Stimulated activated CD4-positive, alpha-beta T cell treated with anti-CD3 and anti-CD28 coated beads, Interleukin-2, amount 100 ng/mL, for 24 hours (primary cell): ENCODE results near the gene DMKN.
"Not testable (repeated sequence)": the region's sequence is repeated elsewhere in the genome, so short reads cannot be mapped to it uniquely, and the experiment has no call there.

ENCODE experiments used
- DNase-seq, 2 donors: peaks; one replicate each; pipeline ENCODE4 v3.0.0-alpha.2; 2020

The DMKN gene

DNA sequence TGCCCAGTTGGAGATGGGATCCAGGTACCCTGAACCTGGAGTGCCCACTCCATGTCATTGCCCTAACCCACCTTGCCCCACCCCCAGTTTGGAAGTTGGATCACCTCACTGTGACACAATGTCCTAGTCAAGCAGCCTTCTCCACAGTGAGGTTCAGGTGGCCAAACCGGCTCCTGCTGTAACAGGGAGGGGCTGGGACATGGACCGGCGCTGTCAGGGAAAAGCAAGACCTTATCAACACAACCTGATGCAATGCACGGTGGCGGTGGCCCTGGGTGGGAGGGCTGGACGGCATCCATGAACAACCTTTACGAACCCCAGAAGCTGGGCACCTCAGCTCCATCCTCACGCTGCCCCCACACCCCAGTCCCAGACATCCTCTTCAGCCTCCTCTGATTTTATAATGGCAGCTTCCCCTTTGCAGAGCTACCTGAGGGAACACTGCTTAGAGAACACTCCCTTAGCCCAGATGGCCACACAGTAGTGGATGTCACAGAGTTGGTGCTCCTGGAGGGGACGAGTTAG lies 21.6 kb downstream of the DMKN start:
- no peak for DNase-seq

DNA sequence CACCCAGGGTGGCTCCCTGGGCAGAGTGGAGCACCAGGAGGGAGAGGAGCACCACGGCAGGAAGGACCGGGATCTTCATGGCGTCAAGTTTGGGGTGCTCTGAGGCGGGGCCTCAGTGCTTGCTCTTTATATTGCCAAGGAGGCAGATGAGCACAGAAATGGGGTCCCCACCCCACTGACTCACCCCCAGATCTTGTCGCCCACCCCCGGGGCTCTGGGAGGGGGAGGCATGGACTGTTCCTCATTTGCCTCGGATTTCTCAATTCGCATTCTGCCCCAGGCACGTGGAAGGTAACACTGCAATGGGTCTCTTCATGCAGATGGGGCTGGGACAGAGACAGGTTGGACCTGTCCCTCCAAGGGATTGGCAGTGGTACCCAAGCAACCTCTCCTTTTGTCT lies 23.1 kb downstream of the DMKN start, which contains the start of gene KRTDAP:
Gene KRTDAP, minus strand, starts transcription at position 101 of the 400 bp plus-strand sequence. Its CDS starts 22 bp downstream, at position 79.
- DNase-seq = no peak

DNA sequence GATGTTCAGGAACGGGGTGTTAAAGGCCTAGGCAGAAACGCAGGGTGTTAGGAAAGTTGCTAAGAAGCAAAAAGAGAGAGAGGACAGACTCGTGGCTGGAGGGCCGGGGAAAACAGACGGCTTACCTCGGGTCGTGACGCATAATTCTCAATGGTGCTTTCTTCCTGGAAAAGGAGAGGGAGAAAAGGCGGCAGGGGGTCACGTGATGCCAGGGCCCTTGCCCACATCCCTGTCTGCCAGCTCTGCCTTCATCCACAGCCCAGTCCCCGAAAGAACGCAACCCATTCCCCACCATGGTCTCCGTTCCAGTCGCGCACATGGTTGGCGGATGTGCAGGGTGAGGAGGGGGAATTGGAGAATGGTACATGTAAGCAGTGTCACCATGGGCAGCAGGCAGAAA lies 24.8 kb downstream of the DMKN start:
- no peak for DNase-seq

DNA sequence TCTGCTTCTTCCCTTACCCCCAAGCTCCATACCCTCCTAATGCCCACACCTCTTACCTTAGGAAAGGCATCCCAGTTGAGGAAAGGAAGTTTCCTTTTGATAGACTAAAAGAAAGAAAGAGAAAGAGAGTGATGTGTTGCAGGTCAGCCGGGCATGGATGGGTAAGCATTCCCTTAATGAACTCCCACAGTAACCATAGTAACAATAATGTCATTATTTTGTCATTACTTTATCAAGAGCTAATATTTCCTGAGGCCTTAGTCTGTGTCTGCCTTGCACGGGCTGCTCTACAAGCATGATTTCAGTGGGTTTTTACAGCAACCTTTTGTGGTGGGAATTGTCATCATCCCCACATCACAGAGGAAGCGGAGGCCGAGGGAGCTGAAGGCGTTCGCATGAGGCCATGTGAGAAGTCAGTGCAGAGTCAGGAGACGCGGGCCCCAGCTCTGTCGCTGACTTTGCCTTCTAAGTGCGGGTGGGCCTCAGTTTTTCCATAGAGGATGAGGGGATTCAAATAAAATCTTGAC lies 25.7 kb downstream of the DMKN start:
- no peak for DNase-seq

DNA sequence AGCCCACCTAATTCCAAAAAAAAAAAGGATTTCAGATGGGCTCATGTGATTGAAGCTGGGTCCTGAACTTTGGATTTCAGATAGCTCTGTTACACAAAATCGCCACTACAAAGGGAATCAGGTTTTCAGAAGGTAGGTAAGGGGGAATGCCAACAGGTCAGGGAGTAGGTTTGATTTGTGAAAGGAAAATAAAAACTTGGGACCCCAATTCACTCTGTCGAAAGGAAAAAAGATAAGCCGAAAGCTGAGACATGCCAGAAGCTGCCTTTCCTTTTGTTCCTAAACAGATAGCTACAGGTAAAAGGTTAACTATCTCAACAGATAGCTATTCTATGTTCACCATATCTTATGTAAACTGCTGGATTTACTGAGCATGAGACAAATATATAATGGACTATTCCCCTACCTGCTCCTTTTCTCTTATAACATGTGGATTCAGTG lies 27.2 kb downstream of the DMKN start:
- no peak for DNase-seq

DNA sequence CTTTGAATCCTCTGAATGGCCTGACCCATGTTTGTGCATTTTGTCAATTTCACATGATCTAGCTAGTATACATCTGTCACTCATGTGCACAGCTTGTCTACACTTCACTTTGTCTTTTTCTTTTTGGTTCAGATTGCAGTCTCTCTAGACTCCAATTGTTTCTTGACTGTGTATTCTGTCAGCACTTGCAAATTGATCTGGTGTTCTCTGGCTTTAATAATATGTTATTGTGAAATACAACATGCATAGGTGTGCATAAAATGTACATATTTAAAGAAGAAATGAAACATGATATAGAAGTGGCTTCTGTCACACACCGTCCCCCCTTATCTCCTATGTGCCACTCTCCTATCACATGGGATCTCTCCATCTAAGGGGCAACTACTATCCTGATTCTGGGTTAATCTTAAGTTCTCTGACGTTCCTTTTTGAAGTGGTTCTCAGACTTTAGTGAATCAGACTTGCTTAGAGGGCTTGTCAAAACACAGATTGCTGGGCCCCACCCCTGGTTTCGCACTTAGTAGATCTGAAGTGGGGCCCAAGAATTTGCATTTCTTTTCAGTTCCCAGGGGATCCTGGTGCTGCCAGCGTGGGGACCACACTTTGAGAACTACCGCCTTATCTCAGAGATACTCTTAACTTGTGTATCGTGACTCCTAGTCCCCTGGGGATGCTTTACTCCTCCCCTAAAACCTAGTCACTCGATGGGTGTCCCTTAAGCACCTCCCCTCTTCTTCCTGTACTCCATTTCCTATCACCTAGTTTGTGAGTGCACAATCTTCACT lies 29.0 kb downstream of the DMKN start:
- DNase-seq = peak in 1 of 2 donors; percentile 10

DNA sequence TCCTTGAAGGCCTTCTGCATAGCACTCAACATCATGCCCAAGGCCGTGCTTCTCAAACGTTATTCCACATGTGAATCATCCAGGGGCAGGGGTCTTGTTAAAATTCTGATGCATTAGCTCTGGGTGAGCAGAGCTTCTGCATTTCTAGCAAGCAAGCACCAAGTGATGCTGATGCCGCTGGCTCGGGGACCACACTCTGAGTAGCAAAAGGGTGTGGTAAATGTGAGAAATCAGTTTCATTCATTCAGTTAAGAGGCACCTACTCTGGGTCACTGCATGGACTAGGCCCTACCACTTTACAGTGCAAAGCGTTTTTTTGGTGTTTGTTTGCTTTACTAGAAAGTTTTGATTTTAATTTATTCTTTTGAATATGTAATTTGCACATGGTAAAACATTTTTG lies 30.4 kb downstream of the DMKN start:
- no peak for DNase-seq

DNA sequence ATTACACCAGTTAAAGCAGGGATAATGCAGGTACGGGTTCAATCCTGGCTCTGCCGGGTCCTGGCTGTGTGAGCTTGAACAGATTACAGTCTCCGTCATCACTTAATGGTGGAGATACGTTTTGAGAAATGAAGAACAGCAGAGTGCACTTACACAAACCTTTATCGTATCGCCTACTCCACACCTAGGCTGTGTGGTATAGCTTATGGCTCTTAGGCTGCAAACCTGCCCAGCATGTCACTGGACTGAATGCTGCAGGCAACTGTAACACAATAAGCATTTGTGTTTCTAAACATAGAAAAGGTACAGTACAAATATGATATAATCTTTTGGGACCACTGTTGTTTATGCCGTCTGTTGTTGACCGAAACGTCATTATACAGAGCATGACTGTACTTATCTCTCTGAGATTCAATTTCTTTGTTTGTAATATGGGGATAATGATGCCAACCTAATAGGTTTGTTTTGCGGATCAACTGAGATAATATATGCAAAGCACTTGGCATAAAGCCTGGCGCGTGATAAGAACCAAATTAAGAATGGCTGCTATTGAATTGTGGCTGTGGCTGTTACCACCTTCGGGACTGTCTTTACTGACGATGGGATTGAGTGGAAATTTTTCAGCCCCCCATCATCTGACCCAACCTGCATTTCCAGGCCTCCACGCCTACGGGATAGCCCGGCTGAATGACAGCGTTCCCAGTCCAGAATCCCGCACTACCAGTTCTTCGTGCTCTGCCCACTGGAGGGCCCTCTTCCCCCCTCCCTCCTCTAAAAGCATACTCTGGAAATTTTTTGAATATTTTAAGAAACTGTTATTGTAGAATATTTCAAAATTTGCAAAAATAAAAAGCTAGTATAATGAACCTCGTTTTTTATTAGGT lies 34.4 kb downstream of the DMKN start:
- no peak for DNase-seq

DNA sequence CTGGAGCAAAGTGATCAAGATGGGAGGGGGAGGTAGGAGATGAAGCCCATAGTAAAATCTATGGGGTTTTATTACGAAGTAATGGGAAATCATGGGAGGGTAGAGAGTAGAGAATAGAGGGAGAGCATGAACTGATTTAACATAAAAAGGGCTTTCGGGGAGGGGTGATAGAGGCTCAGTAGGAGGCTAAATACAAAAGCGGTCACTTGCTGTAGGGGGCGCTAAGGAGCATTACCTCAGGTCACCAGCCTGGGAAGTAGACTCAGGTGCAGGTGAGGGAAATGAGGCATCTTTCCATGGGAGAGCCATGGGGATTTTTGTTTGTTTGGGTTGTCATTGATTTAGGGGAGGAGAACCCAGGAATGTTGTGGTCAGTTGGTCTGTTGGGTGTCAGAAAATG lies 37.3 kb downstream of the DMKN start:
- DNase-seq = peak in 1 of 2 donors; percentile 30

DNA sequence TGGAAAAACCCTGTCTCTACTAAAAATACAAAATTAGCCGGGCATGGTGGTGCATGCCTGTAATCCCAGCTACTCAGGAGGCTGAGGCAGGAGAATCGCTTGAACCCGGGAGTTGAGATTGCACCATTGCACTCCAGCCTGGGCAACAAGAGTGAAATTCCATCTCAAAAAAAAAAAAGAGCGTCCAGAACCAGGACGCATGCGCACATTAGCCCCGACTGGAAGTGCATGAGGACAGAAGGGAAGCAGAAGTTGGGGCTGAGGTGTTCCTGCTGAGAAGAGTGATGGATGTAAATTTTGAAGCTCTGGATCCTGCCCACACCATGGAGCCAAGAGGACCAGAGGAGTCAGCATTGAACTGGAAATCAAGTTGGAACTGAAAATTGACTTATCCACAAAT lies 38.9 kb downstream of the DMKN start:
- not testable (repeated sequence) for DNase-seq

DNA sequence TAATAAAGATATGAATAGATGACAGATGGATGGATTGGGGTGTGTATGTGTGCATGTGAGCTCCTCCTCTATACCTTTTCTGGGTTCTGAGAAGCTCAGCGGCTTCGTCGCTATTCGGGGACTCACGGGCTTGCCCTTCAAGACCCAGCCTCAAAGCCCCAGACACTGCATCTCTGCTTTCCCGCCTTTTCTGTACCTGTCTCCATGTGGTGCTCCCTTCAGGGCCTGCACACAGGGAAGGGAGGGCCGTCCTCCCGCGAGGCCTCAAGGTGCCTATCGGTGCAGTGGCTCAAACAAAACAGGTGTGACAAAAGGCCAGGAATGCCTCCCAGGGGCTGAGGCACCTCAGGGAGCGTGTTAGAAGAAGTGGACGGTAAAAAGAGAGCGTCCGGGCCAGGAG lies 39.3 kb downstream of the DMKN start:
- no peak for DNase-seq

DNA sequence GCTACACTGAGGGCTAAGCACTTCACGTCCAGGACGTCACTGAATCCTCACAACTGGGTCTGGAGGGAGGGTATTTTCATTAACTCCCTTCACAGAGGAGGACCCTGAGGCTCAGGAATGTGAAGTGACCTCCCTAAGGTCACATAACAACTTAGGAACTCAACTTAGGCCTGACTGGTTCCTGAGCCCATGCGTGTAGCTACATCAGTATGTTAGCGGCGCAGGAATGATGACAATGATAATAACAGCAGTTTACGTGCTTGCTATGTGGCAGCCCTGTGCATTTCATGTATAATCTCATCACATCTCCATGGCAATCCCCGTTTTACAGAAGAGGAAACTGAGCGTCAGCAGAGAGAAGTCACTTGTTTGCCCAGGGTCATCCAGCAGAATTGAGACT lies 41.5 kb downstream of the DMKN start:
- no peak for DNase-seq

DNA sequence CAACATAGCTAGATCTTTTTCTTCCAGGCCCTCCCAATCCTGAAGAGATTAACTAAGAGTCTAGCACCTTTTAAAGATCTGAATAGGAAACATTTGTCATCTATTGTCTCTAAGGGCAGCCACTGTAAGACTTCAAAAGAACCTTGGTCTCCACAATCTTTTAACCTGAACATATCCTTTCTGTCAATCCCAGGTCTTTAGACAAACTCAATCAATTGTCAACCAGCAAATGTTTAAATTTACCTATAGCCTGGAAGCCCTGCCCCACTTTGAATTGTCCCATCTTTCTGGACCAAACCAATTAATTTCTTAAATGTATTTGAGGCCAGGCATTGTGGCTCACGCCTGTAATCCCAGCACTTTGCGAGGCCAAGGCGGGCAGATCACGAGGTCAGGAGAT lies 42.4 kb downstream of the DMKN start:
- not testable (repeated sequence) for DNase-seq

DNA sequence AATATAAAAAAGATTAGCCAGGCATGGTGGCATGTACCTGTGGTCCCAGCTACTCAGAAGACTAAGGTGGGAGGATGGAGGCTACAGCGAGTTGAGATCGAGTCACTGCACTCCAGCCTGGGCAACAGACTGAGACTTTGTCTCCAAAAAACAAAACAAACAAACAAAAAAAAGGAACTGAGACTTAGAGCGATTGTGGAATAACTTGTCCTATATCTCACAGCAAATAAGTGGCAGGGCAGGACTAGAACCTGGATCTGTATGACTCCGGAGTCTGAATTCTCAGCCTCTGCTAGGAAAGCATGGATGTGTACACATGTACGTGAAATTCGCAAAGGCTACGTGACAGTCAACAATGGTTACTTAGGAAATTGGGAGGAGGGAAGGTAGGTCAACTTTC lies 43.3 kb downstream of the DMKN start:
- no peak for DNase-seq

DNA sequence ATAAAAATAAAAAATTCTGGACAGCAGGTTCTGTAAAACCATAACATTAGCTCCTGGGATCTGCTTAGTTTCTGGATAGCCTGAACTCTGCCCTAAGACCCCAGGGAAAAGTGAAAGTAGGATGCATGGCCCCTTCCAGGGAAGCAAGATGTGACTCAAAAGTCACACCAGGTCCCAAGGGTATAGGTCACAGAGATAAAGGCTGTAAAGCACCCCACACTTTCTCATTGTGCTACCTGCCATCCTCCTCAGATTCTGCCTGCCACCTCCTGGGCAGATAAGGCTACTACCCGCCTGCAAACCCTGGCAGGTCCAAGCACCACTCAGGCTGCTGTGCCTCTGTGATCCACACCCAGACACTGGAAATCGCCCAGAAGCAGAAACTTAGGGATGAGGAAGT lies 44.8 kb downstream of the DMKN start:
- peak; percentile 54 to 64 for DNase-seq

DNA sequence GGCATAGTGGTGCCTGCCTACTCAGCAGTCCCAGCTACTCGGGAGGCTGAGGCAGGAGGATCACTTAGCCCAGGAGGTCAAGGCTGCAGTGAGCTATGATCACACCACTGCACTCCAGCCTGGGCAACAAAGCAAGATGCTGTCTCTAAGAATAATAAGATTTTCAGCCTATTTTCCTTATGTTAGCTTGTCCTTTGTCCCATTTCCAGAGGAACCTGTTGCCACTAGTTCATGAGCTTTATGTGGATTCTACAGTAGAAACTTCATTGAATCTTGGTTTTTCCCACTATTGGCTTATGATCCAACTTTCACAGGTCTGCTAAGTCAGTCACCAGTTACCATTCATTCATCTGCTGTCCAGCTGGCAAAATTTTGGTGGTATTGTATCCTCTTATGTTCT lies 47.2 kb downstream of the DMKN start:
- DNase-seq = no peak

DNA sequence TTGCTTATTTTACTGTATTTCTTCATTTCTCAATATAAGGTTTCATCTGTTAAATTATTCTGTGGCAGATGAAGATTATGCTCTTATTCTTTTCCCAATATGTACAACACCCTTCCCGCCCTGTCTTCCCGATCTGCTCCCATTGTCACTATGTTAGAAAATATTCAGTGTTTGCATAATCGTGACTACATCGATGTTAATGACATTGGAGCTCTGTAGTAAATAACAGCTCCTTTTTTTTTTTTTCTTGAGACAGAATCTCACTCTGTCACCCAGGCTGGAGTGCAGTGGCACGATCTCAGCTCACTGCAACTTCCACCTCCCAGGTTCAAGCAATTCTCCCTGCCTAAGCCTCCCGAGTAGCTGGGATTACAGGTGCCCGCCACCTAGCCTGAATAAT lies 50.5 kb downstream of the DMKN start:
- not testable (repeated sequence) for DNase-seq

DNA sequence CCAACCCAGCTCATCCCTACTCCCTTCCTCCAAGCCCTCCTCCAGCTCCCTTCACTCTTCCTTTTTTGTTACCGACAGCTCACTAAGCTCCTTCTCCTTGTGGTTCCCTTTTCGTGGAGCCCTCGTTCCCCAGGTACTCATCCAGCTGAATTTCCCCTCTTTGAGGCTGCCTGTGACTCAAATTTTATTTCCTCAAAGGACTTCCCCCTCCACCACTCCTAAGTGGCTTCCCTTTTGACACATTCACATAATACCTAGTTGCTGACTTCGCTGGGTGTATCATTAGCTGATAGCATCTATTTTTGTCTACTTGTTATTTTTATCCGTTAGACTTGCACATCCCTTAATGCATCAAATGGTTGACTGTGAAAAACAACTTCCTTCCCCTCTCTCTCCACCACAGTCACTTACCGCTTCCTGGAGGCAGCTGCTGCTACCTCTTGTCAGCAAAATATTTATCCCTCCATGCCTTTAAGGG lies 50.9 kb downstream of the DMKN start:
- peak in 1 of 2 donors; percentile 28 for DNase-seq

DNA sequence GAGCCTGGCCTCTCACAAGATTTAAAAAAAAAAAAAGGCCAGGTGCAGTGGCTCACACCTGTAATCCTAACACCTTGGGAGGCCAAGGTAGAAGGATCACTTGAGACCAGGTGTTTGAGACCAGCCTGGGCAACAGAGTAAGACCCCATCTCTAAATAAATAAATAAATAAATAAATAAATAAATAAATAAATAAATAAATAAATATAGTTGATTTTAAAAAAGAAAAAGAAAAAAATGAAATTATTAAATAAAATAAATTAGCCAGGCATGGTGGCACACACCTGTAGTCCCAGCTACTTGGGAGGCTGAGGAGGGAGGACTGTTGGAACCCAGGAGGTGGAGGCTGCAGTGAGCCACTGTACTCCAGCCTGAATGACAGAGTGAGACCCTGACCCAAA lies 51.7 kb downstream of the DMKN start:
- not testable (repeated sequence) for DNase-seq

DNA sequence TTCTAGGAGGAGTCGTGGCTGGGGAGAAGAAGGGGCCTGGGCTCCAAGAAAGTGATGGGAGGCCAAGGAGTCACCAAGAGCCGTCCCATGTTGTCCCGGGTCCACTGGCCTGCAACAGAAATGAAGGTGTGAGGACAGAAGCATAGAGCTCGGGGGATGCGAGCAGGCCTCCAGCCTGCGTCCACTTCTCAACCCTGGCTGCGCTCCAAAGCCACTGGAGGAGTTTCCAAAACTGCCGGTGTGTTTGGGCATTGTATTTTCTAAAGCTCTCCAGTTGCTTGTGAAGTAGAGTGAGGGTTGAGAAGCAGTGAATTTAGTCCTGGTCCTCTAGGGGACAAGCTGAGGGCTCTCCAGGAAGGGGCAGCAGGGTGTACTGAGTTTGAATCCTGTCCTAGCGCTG lies 52.4 kb downstream of the DMKN start:
- no peak for DNase-seq

DNA sequence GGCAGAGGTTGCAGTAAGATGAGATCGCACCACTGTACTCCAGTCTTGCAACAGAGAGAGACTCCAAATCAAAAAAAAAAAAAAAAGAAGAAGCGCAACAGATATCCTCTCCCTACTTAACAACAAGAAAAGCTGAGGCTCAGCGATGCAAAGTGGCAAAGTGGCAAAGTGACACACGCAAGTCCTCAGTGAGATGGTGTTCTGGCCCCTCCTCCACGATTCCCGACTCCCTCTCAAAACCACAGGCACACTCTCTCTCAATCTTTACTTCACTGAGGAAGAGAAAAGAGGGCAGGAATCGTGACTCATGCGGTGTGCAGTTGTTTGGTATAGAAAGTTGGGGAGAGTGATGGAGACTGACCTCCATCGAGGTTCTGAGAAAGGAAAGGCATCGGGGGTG lies 52.8 kb downstream of the DMKN start:
- DNase-seq = no peak

DNA sequence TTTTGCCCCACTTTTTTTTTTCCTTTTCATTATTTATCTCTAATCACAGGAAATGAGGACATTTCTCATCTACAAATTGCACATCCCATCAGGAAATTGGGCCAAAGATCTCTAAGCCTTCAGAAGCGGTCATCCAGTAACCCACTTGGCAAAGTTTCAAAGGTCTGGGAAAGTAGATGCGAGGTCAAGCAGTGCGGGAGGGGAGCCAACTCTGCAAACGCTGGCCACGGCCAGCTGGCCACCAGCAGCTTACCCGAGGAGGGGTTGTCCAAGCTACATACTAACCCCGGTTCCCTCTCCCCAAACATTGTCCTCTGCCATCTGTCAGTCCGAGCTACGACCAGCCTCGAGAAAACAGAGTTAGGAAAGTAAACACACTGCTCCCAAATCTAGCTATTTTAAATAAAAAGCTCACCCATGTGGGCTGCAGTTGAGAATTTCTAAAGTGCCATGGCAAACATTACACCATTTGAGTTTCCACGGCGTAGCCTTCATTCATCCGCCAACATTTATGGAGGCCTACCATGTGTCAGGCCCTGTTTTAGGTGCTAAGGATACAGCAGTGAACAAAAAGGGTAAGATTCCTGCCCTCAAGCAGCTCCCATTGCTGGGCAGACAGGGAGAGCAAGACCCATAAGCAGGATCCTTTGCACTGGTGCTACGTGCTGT lies 53.9 kb downstream of the DMKN start:
- DNase-seq = no peak
